ENCODE measurements around the gene RCN2.
"Not testable (repeated sequence)": the region's sequence is repeated elsewhere in the genome, so short reads cannot be mapped to it uniquely, and the experiment has no call there.

The RCN2 gene

DNA sequence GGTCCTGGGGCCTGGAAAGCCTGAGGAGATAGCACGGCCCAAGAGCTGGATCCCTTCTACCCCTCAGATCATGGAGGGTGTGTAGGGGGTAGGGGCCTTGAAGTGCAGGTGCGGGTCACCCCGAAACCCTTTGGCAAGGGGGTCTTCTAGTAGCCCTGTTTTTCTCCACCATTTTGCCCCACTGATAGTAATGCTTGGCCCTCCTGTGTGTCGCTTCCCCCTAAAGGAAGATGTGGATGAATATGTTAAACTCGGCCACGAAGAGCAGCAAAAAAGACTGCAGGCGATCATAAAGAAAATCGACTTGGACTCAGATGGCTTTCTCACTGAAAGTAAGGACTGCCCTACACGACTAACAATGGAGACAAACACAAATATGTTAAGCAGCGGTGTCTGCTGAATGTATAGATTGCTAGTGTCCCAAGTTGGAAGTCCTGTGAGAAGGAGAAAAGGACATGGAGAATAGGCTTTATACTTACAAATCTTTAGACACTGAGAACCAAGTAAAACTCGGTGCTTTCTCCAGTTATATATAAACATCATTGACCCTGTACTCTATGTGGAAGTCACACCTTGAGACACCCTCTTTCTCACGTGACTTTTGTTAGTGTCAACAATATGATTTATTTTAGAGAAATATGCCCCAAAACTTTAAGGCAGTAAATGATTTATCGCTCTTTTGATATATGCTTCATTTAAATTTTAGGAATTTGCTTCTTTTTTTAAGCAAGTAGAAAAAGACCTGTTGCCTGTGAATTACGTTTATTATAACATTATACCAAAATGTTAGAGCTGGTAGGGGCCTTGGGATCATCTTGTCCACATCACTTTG is 802 bp downstream of the RCN2 start:
- no peak for DNase-seq (ENCODE audit: low read depth in 2 of 2)

DNA sequence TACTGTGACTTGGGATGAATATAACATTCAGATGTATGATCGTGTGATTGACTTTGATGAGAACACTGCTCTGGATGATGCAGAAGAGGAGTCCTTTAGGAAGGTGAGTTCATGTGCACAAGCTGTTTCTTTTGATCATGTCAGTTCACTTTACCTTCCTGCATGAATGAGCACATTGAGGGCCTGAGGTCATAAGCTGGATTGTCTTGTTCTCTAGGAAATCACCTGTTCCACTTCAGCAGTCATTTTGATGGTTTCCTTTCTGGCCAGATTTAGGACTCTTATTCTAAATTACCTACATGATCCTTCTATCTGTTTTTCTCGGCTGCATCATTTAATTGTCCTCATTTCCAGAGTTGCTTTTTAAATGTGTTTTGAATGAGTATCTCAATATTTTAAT is 4.1 kb downstream of the RCN2 start:
- DNase-seq (ENCODE audit: low read depth in 2 of 2), result no peak

DNA sequence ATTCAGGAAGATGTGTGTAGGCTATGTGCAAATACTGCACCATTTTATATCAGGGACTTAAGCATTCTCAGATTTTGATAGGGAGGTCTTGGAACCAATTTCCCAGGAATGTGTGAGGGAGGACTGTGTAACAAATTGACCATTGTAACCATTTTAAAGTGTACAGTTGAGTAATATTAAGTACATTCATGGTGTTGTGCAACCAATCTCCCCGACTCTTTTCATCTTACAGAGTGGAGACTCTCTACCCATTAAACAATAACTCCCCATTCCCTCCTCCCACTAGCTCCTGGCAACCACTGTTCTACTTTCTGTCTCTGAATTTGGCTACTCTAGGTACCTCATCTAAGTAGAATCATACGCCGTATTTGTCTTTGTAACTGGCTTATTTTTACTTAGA is 5.1 kb downstream of the RCN2 start:
- no peak for DNase-seq (ENCODE audit: low read depth in 2 of 2)

DNA sequence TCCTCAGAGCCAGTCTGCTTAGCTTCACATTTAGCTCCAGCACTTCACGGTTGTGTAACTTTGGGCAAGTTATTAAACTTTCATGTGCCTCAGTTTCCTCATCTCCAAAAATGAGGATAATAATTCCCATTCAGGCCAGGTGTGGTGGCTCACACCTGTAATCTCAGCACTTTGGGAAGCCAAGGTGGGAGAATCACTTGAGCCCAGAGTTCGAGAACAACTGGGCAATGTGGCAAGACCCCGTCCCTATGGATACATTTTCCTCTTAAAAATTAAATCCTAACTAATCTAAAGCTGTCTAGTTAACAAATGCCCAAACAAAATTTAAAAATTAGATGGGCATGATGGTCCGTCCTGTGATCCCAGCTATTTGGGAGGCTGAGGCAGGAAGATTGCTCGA is 7.2 kb downstream of the RCN2 start:
- no peak for DNase-seq (ENCODE audit: low read depth in 2 of 2)

DNA sequence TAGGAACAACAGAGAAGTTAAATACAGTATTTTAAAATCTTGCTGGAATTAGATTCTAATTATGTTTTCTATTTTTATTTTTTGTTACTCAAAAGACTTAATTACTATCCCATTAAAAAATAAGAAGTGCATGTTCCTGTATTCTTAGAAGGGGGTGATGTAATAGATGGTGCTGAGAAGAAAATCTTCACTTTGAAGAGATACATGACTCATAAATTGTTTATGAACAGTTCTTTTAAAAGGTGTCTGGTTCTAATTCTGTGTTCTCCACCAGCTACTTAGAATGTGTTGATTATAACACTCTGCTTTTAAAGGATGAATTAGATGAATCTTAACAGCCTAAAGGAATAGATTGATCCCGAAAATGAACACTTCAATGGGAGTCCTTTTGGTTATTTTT is 8.2 kb downstream of the RCN2 start:
- no peak for DNase-seq (ENCODE audit: low read depth in 2 of 2)

DNA sequence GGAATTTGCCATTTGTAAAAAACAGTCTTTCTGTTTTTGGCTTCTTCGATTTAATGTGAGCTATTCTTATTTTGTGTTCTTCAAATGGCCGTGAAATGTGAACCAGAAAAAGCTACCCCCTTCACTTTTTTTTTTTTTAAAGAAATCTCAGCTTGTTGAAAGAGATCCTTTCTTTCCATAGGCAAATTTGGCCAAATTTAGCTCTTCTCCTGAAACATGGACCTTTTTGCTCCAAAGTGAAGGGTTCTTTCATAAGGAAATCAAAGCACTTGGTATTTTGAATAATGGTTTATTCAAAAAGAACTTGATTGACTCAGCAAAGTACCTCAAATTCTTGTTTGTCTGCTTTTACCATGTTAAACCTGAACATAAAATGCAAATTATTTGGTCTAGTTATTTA is 10.1 kb downstream of the RCN2 start:
- no peak for DNase-seq (ENCODE audit: low read depth in 2 of 2)

DNA sequence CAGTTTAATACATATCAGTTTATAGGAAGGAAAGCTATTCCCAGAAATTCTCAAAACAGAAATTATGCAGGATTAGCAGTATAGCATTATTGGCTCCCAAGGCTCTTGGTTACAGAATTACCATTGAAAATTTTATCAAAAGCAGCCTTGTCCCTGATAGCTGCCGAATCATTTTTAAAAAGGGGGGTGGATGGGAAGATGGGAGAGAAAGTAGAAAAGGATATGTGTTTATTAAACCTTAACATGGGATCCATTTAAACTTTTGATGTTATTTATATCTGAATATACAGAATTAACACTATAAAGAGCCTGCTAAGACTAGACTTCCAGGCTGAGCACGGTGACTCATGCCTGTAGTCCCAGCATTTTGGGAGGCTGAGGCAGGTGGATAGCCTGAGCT is 10.8 kb downstream of the RCN2 start:
- no peak for DNase-seq (ENCODE audit: low read depth in 2 of 2)

DNA sequence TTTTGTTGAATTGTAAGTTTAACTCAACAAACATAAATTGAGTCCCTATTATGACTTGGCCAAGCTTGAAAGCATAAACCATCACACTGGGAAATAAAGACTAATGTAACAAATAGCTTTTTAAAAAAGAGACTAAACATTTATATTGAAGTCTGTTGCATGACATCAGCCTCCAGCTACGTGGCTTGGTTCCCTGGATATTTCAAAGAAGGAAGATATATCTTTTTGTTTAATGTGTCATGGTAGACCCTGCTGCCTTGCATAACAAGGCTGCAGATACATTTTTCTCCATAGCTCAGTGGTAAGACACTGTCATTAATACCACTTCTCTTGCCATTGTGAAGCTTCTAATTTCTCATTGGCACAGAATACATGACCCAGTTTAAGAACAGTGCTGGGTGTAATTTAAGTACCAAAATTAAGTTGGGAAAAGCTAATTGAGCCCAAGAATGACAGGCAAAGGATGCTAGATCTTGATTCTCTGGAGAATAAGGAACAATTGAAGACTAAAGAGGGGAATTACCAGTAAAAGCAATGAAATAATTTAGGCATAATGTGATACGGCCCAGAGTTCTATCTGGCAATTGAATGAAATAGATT is 14.0 kb downstream of the RCN2 start:
- DNase-seq (ENCODE audit: low read depth in 2 of 2), result no peak

DNA sequence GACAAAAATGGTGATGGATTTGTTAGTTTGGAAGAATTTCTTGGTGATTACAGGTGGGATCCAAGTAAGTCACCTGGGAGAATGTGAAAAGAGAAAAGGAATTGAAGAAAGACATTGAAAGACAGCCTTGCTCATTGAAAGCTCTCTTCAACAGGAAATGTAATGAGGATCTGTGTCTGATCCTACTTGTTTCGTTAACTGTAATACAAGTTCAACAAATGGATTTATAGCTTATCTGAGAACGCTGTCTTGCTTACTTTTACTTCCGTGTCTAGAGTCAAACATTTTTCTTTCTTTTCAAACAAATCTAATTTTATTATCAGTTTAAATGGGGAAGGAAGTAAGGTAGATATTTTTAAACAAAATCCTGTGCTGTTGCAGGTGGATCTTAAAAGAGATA is 15.9 kb downstream of the RCN2 start:
- no peak for DNase-seq (ENCODE audit: low read depth in 2 of 2)

DNA sequence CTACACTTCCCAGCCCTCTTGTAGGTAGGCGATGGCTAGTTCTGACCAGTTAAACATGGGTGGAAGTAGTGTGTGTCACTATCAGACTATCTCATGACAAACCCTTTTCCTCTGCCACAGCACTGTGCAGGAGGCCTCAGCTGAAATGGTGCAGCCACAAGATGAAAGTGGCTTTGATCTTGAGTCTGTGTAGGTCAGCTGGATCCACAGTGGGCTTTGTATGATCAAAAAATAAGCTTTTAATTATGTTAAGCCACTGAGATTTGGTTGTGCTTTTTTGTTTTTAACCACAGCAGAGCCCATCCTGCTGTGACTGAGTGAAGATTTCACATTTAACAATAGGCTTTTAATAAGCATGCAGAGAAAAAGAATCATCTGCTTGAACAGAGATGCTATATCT is 19.7 kb downstream of the RCN2 start:
- DNase-seq (ENCODE audit: low read depth in 2 of 2), result no peak

DNA sequence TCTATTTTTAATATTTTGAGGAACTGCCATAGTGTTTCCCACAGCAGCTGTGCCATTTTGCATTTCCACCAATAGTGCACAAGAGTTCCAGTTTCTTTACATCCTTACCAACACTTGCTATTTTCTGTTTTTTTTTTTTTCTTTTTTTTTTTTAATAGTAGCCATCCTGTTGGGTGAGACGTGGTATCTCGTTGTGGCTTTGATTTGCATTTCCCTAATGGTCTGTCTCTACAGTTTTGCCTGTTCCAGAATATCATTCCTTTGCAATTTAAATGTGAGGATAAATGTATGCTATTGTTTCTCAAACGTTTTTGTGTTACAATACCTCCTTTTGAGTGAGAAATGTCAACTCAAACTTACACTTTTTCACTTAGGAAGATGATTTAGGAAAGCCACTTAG is 22.4 kb downstream of the RCN2 start:
- no peak for DNase-seq (ENCODE audit: low read depth in 2 of 2)

DNA sequence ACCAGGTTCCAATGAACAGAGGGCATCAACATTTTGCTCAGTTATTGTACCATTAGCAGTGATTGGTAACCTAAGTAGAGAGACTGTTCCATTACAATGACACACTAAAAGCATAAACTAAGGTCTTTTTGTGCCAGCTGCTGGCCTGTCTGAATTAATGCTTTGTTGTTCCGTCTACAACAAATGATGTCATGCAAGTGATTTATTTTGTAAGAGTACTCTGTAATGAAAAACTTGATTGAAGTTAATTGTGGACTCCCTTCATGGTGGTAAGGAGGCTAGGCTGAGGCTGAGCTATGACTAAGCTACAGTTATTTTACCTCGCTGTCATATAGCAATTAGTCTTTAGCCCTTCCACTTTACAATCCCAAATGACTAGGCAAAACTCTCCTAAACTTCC is 23.2 kb downstream of the RCN2 start:
- DNase-seq (ENCODE audit: low read depth in 2 of 2), result no peak

DNA sequence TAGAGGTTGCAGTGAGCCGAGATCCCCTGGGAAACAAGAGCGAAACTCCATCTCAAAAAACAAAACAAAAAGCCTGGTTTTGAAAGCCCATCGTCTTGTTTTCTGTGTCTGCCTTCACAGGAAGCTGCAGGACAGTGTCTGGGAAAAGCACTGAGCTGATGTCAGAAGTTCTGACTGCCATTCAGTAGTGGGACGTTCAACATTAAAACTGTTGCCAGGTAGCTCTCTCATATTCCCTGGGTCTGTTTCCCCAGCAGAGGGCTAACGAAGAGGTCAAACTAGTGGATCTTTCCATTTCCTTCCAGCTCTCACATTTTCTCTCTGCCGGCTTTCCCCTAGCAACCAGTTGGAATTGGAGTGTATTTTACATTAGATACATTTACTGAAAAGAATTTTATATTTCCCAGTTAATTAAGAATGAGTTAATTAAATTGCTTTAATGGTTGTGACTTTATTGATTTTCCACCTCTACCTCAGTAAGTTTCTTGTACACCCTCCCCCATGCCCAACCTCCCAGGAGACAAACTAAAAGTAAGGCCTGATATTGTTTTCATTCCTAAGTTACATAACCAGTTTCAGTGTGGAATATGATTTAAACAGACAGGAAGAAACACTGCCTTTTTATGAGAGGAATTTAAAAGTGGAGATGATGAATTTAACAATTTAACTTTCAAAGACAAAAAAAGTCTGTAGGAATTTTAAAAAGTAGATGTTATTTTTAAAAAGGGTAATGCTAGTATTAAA is 29.9 kb downstream of the RCN2 start:
- DNase-seq (ENCODE audit: low read depth in 2 of 2), result no peak

DNA sequence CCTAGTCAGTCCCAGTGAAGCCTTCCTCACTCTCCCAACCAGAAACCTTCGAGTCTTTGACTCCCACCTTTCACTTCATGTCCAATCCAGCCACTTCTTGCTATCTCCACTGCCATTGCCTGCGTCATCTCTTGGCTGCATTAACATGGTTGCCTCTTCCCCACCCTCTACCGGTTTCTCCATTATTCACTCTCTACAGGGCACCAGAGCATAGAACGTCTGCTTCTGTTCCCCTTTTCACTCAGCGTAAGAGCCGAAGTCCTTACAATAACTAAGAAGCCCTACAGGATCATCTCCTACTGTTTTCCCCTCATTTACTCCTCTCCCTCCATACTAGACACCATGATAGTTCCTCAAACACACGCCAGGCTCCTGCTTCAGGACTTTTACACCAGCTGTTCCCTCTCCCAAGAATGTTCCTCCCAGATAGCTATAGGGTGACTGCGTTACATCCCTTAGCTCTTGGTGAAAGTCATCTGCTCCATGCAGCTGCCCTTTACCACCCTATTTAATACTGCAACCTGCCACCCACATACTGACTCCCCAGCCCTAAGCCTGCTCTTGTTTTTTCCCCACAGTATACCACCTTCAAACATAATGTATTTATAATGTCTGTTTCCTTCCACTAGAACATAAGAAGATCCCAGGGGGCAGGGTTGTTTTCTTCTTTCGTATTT is 30.9 kb downstream of the RCN2 start:
- DNase-seq (ENCODE audit: low read depth in 2 of 2), result no peak

DNA sequence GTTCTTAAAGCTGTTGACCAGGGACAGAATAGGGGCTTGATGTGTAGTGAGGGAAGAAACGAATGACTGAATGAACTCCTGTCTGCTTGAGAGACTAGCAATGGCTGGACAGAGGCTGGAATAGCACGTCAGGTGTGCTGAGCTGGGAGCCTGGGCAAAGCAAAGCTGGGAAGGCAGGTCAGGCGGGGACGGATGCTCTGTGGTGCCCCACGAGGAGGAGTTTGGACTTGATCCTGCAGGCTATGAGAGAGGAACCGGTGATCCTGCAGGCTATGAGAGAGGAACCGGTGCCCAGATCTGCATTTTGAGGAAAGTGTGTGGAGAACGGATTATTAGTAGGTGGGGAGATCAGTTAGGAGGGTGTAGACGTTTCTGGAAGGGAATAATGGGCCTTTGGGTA is 32.0 kb downstream of the RCN2 start:
- DNase-seq (ENCODE audit: low read depth in 2 of 2), result no peak

DNA sequence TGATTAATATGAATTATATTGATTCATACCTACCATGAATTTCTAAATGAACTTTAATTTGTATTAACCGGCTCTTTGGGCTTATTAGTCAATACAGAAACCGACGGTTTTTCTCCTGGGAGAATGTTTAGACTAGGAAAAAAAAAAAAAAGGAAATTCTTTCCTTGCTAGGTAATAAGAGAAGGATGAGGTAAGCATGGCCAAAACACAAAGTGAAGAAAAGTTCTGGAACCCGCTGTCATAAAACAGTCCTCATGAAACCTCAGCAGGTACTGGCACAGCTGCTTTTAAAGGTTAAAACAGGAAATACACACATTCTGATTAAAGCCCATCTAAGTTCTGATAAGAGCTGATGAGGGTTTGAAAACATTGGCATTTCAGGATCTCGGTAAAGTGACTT is 32.6 kb downstream of the RCN2 start:
- no peak for DNase-seq (ENCODE audit: low read depth in 2 of 2)

DNA sequence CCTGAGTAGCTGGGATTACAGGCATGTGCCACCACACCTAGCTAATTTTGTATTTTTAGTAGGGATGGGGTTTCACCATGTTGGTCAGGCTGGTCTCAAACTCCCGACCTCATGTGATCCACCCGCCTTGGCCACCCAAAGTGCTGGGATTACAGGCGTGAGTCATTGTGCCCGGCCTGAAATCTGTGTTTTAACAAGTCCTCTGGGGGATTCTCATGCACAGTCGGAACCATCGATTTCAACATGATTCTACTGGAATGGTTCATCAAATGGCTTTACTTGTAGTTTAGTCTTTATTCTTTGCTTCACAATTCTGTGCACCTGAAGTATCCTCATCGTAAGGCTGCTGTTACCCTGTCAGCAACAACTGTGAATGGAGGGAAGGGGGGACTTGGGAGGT is 34.5 kb downstream of the RCN2 start:
- not testable (repeated sequence) for DNase-seq (ENCODE audit: low read depth in 2 of 2)

DNA sequence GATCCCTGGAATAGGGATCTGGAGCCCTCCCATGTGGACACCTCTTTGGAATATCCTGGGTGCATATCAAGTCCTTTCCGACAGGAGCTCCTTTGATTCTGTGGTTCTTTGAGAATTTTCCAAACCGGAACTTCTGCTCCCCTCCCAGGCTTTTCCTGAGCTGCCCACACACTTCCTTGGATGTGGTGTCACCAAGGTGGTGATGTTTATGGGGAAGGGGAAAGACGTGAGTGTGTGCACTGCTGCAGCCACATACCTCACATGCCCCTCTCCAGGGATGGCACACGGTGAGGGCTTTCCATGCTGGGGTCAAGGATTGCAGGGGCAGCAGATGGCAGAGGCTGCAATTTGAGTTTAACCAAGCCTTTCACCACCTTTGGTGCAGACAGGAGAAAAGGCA is 35.5 kb downstream of the RCN2 start:
- DNase-seq (ENCODE audit: low read depth in 2 of 2), result no peak

DNA sequence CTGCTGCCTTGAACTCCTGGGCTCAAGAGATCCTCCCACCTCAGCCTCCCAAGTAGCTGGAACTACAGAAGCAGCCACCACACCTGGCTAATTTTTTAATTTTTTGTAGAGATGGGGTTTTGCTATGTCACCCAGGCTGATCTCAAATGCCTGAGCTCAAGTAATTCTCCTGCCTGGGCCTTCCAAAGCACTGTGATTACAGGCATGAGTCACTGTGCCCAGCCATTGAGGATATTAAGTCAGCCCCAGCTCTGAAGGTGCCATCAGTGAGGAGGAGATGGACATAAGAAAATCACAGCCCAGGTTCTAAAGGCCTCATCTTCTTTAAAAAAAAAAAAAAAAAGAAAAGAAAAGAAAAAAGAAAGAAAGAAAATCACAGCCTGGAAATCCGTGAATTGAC is 36.8 kb downstream of the RCN2 start:
- no peak for DNase-seq (ENCODE audit: low read depth in 2 of 2)

DNA sequence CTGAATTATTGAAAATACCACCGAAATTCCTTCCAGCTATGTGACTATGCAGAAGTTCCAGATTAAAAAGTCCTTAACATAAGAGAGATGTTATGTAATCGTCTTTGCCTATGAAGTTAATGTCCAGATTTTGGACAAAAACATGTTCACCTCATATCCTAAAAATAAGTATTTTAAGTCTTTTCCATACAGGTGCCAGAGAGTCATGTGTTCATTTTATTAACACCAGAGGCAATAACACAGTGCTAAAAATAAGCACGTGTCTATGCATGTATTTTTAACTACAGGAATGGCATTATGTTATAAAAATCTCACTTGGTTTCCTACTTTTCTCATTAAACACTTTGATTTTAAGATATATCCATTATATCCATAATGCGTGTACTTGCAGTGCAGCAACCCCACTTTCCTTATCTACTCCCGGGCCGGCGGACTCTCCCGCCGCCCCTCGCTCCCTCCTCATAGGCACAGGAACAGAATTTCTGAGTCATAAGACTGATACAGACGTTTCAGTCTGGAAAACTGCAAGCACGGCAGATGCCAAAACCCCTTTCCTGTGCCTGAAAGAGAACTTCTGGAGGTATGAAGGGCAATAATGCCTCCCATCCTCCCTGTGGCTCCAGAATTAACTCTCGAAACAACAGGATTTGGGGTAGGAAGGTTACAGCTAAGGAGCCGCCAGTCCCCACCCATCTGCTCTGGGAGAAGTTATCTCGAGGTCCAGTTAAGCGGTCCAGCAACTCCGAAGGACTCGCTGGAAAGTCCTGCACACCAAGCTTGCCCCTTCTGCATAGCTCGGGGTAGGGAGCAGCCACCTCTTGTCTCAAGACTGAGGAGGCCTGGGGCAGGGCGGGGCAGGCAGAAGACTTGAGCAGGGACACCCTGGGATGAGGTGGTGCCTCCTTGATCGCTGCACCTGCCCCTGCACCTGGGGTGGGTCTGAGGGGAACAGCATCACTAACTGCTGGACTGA is 41.1 kb downstream of the RCN2 start:
- no peak for DNase-seq (ENCODE audit: low read depth in 2 of 2)

DNA sequence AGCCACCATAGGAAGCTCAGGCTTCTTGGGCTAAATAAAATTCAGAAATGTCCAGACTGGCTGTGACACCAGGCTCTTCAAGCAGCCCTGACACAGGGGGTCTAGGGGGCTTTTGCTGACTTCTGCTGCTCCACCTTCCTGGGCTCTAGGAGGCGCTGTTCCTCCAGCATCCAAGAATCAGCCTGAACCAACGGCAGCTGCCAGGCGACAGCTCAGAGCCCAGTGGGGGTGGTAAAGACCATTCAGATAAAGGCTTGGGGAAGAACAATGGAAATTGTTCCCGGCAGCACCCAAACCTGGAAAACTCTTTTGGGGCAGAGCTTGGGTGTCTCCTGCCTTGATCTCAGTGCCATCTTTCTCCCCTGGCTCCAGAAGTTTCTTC is 41.8 kb downstream of the RCN2 start:
- DNase-seq (ENCODE audit: low read depth in 2 of 2), result peak; percentile 52 to 56

All from stimulated activated CD8-positive, alpha-beta memory T cell treated with anti-CD3 and anti-CD28 coated beads, Interleukin-15, amount 100 ng/mL, for 48 hours (primary cell).